SK-N-SH (cell line): ENCODE measurements around the gene SNX32. TPM values are rescaled to one million over a fixed set of nuclear protein-coding genes. Genes with fewer than 3 reads are reported as not detected.

Source experiments
- CTCF ChIA-PET: fragments of 300-600, 350-600 bp; formaldehyde crosslinking; extraction: SDS; loops from one replicate; lab custom pipeline; 2021; lab: Yijun Ruan, JAX
- POLR2A ChIA-PET: fragments of 350-600 bp; sonication (Branson Sonifier 250); formaldehyde crosslinking; extraction: SDS; loops from one replicate; lab custom pipeline; 2020; ENCODE audit warnings: antibody characterized with exemption, inconsistent platforms; lab: Yijun Ruan, JAX
- DNase-seq: peaks from one replicate; pipeline ENCODE4 v3.0.0; 2012
- H2AFZ ChIP-seq: fragments of 200-600 bp; sonication (generic); 2 replicates; pipeline ENCODE4 v1.8.1; 2016; ENCODE audit warnings: antibody characterized with exemption, mild to moderate bottlenecking, low read depth
- H3F3A ChIP-seq: fragments of 200-600 bp; sonication (generic); replicated peaks from 2 replicates; pipeline ENCODE3; 2016; ENCODE audit warnings: antibody characterized with exemption, mild to moderate bottlenecking; ENCODE audit not compliant: insufficient read depth
- H3K27ac ChIP-seq, 2 experiments: fragments of 200-500 bp in 1 of 2; fragments of 200-600 bp in 1 of 2; sonication (Bioruptor generic) in 1 of 2; sonication (generic), shearing (Covaris generic) in 1 of 2; 2 replicates each; pipeline versions ENCODE4 v1.5.1 to v1.6.1; 2014 to 2016; ENCODE audit warnings: low read depth in 2 of 2, inconsistent platforms in 1 of 2, low read length in 1 of 2, mild to moderate bottlenecking in 1 of 2, mixed read lengths in 1 of 2
- H3K27me3 ChIP-seq: fragments of 200-600 bp; sonication (generic), shearing (Covaris generic); 2 replicates; pipeline ENCODE4 v1.6.1; 2016; ENCODE audit warnings: mixed run types; ENCODE audit not compliant: insufficient read depth
- H3K36me3 ChIP-seq, 2 experiments: fragments of 200-500 bp in 1 of 2; fragments of 200-600 bp in 1 of 2; sonication (Bioruptor generic) in 1 of 2; sonication (generic) in 1 of 2; replicated peaks in 1 of 2; 2 replicates each; pipeline versions ENCODE3 to v1.5.1; 2014 to 2016; ENCODE audit warnings: low read length in 1 of 2, mild to moderate bottlenecking in 1 of 2; ENCODE audit not compliant: insufficient read depth in 2 of 2, control insufficient read depth in 1 of 2
- H3K4me1 ChIP-seq, 2 experiments: fragments of 200-500 bp in 1 of 2; fragments of 200-600 bp in 1 of 2; sonication (Bioruptor generic) in 1 of 2; sonication (generic), shearing (Covaris generic) in 1 of 2; 2 replicates each; pipeline versions ENCODE4 v1.5.1 to v1.6.1; 2014 to 2016; ENCODE audit warnings: low read depth in 1 of 2, low read length in 1 of 2, mixed run types in 1 of 2; ENCODE audit not compliant: insufficient read depth in 2 of 2, control insufficient read depth in 1 of 2
- H3K4me2 ChIP-seq: fragments of 200-600 bp; sonication (generic), shearing (Covaris generic); 2 replicates; pipeline ENCODE4 v1.6.1; 2017; ENCODE audit warnings: mixed run types
- H3K4me3 ChIP-seq, 2 experiments: fragments of 200-500 bp in 1 of 2; fragments of 200-600 bp in 1 of 2; sonication (Bioruptor generic) in 1 of 2; sonication (generic), shearing (Covaris generic) in 1 of 2; 2 replicates each; pipeline versions ENCODE4 v1.5.1 to v1.8.1; 2014 to 2016; ENCODE audit warnings: low read depth in 2 of 2, inconsistent platforms in 1 of 2, low read length in 1 of 2, mild to moderate bottlenecking in 1 of 2, mixed read lengths in 1 of 2, moderate library complexity in 1 of 2
- H3K79me2 ChIP-seq: fragments of 200-600 bp; sonication (generic); 2 replicates; pipeline ENCODE4 v1.8.1; 2017; ENCODE audit warnings: mild to moderate bottlenecking; ENCODE audit not compliant: insufficient read depth
- H3K9ac ChIP-seq: fragments of 200-600 bp; sonication (generic); 2 replicates; pipeline ENCODE4 v1.6.1; 2017; ENCODE audit warnings: mixed run types
- H3K9me2 ChIP-seq: fragments of 200-600 bp; sonication (generic); 2 replicates; pipeline ENCODE4 v1.6.1; 2017; ENCODE audit warnings: mixed run types
- H3K9me3 ChIP-seq: fragments of 200-600 bp; sonication (generic); 2 replicates; pipeline ENCODE4 v1.6.1; 2017; ENCODE audit warnings: mixed run types, mild to moderate bottlenecking, moderate library complexity
- H4K20me1 ChIP-seq: fragments of 200-600 bp; sonication (generic); 2 replicates; pipeline ENCODE4 v1.6.1; 2017; ENCODE audit warnings: mild to moderate bottlenecking, mixed run types; ENCODE audit not compliant: insufficient read depth
- ELF1 ChIP-seq: IDR thresholded peaks from 2 replicates; pipeline ENCODE4 v1.4.0; 2012
- EZH2phosphoT487 ChIP-seq: fragments of 200-600 bp; sonication (generic); IDR thresholded peaks from 2 replicates; pipeline ENCODE4 v1.6.1; 2017; ENCODE audit warnings: low read depth, mixed run types, mild to moderate bottlenecking, antibody characterized with exemption, moderate library complexity, borderline replicate concordance
- FOSL2 ChIP-seq: IDR thresholded peaks from 2 replicates; pipeline ENCODE4 v1.4.0; 2012; ENCODE audit warnings: low read depth, mild to moderate bottlenecking, moderate library complexity, borderline replicate concordance
- FOXJ3 ChIP-seq: sonication (generic); formaldehyde crosslinking; IDR thresholded peaks from 2 replicates; pipeline ENCODE4 v1.5.1; 2020; ENCODE audit warnings: mild to moderate bottlenecking, missing genetic modification reagents
- GABPA ChIP-seq: IDR thresholded peaks from 2 replicates; pipeline ENCODE4 v1.4.0; 2012; ENCODE audit warnings: low read depth, mild to moderate bottlenecking
- JUND ChIP-seq: IDR thresholded peaks from 2 replicates; pipeline ENCODE4 v1.4.0; 2012
- MEF2A ChIP-seq: IDR thresholded peaks from 2 replicates; pipeline ENCODE4 v1.4.0; 2012; ENCODE audit warnings: low read depth, borderline replicate concordance
- NFIC ChIP-seq: IDR thresholded peaks from 2 replicates; pipeline ENCODE4 v1.4.0; 2012; ENCODE audit warnings: borderline replicate concordance
- NRF1 ChIP-seq: IDR thresholded peaks from 2 replicates; pipeline ENCODE4 v1.6.1; 2012; ENCODE audit warnings: low read depth, mild to moderate bottlenecking, low read length
- POLR2AphosphoS5 ChIP-seq: IDR thresholded peaks from 2 replicates; pipeline ENCODE4 v1.6.1; 2012; ENCODE audit warnings: low read depth, low read length
- RAD21 ChIP-seq: IDR thresholded peaks from 2 replicates; pipeline ENCODE4 v1.6.1; 2012; ENCODE audit warnings: mild to moderate bottlenecking, low read length
- RCOR1 ChIP-seq: fragments of 150-350 bp; IDR thresholded peaks from 2 replicates; pipeline ENCODE4 v1.6.1; 2017; ENCODE audit warnings: antibody characterized with exemption, low read length
- RXRA ChIP-seq: IDR thresholded peaks from 2 replicates; pipeline ENCODE4 v1.4.0; 2012; ENCODE audit warnings: low read depth, mild to moderate bottlenecking, borderline replicate concordance
- TAF1 ChIP-seq: IDR thresholded peaks from 2 replicates; pipeline ENCODE4 v1.6.1; 2012; ENCODE audit warnings: low read depth, mild to moderate bottlenecking, low read length, moderate library complexity, borderline replicate concordance
- TEAD4 ChIP-seq: IDR thresholded peaks from 2 replicates; pipeline ENCODE4 v1.4.0; 2012; ENCODE audit warnings: mild to moderate bottlenecking, borderline replicate concordance; ENCODE audit not compliant: insufficient read depth
- WGBS: methylation state at CpG from one replicate; pipeline ENCODE4 v1.1.6; 2017; ENCODE audit warnings: low lambda C conversion rate; 5-methylcytosine and 5-hydroxymethylcytosine counted together
- polyA plus RNA-seq, 3 experiments: library from polyadenylated mRNA; depleted of rRNA; stranded (reverse); fragments of >200 nt; gene quantifications; 2 replicates each; pipeline ENCODE4 v1.2.3, GENCODE V29; 2012
- TF ChIP-seq, protein P1 (sequence below): IDR thresholded peaks from 2 replicates; pipeline ENCODE4 v1.4.0; 2012; ENCODE audit warnings: low read depth, borderline replicate concordance
- TF ChIP-seq, protein P2 (sequence below): IDR thresholded peaks from 2 replicates; pipeline ENCODE4 v1.6.1; 2012; ENCODE audit warnings: mild to moderate bottlenecking, low read depth, low read length, moderate library complexity
- TF ChIP-seq, protein P3 (sequence below): IDR thresholded peaks from 2 replicates; pipeline ENCODE4 v1.4.0; 2012; ENCODE audit warnings: low read depth, borderline replicate concordance
- TF ChIP-seq, protein P4 (sequence below): IDR thresholded peaks from 2 replicates; pipeline ENCODE4 v1.4.0; 2012; ENCODE audit warnings: low read depth
- TF ChIP-seq, protein P5 (sequence below): fragments of 150-350 bp; IDR thresholded peaks from 2 replicates; pipeline ENCODE4 v1.6.1; 2017; ENCODE audit warnings: antibody characterized with exemption, low read length, low read depth, borderline replicate concordance
- TF ChIP-seq, protein P6 (sequence below): fragments of 150-350 bp; IDR thresholded peaks from 2 replicates; pipeline ENCODE4 v1.6.1; 2016; ENCODE audit warnings: mild to moderate bottlenecking, low read depth, low read length
- TF ChIP-seq, protein P7 (sequence below): IDR thresholded peaks from 2 replicates; pipeline ENCODE4; 2012

The SNX32 gene
- polyA plus RNA-seq, 1 of the 3 experiments (the other 2 are of a cell fraction) = 1.0 TPM

DNA sequence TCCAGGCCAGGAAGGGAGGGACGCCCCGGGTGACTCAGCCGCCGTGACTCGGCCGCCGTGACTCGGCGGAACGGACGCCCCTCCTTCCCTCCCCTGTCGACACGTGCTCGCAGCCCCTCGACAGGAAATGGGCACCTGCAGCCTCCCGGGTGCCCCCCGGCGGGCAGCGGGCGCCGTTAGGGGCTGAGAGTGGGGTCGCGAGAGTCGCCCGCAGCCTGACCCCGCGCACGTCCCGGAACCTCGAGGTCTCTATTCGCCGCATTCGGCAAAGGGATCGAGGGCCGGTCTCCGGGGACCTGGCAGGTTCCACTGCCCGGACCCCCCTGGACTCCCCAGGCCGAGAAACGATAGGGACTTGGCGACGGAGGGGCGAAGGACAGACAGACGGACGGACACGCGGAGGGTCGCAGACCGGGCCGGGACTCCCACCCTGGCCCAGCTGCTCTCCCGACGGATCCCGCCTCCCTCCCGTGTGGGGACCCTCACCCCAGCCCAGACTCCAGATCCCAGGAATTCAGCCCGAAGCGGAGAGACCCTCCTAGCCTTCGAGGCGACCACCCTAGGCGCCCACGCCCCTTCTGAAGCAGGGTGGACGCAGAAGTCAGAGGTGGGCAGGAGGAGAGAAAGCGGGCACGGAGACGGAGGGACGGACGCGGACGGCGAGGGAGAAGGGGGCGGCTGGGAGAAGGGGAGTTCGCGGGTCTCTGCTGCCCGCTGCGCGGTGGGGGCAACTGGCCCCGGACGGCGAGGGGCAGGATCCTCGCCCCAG, 65.8 kb downstream of the SNX32 start:
- peak overlapping the region in 1 of 2 experiments; percentile 95; a peak in 3 of 4 replicates for H3K27ac ChIP-seq
- peak overlapping the region; percentile 59 to 82 for H3K4me3 ChIP-seq
- peaks cover 87% of the 10 kb centered on the region for H3K79me2 ChIP-seq
- peak overlapping the region; percentile 97 for H3K9ac ChIP-seq
- peaks cover 0 to 44% of the 10 kb centered on the region in 2 experiments; a peak in 3 of 4 replicates for H3K4me1 ChIP-seq
- H3K36me3 ChIP-seq = peaks cover 0 to 35% of the 10 kb centered on the region in 2 experiments
- H3F3A ChIP-seq = peaks cover 65% of the 10 kb centered on the region
- no peaks in the 10 kb centered on the region for H3K9me2 ChIP-seq
- peak; percentile 71 for DNase-seq
- no peaks in the 10 kb centered on the region for H3K9me3 ChIP-seq
- H2AFZ ChIP-seq = no peak overlapping the region
- H4K20me1 ChIP-seq = peaks cover 45% of the 10 kb centered on the region
- H3K4me2 ChIP-seq = peak overlapping the region; percentile 89
- POLR2A ChIA-PET = no interaction called here
- WGBS = 0% methylated on average over 8 of the region's 78 CpGs
- CTCF ChIA-PET = interaction anchor here (1.0 to 4.6 kb wide), 4 partner anchors 11 to 40 kb away, joined by 3 to 36 read pairs (median 35); partner anchors contain the start of genes CCDC85B, FIBP and MUS81
- H3K27me3 ChIP-seq = no peaks in the 10 kb centered on the region
- 0 out of 2 replicates have a peak, but pooled peaks have one; percentile 40 for TF ChIP-seq TEAD4
- TF ChIP-seq NFIC = no peak; the same call in 1 of the 2 replicates
- TF ChIP-seq, protein P1, sequence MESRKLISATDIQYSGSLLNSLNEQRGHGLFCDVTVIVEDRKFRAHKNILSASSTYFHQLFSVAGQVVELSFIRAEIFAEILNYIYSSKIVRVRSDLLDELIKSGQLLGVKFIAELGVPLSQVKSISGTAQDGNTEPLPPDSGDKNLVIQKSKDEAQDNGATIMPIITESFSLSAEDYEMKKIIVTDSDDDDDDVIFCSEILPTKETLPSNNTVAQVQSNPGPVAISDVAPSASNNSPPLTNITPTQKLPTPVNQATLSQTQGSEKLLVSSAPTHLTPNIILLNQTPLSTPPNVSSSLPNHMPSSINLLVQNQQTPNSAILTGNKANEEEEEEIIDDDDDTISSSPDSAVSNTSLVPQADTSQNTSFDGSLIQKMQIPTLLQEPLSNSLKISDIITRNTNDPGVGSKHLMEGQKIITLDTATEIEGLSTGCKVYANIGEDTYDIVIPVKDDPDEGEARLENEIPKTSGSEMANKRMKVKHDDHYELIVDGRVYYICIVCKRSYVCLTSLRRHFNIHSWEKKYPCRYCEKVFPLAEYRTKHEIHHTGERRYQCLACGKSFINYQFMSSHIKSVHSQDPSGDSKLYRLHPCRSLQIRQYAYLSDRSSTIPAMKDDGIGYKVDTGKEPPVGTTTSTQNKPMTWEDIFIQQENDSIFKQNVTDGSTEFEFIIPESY = peak; percentile 55; the same call in 1 of the 2 replicates
- TF ChIP-seq RXRA = peak; percentile 60; the same call in 1 of the 2 replicates
- no peak for TF ChIP-seq MEF2A
- TF ChIP-seq FOSL2 = peak; percentile 82
- TF ChIP-seq, protein P2, sequence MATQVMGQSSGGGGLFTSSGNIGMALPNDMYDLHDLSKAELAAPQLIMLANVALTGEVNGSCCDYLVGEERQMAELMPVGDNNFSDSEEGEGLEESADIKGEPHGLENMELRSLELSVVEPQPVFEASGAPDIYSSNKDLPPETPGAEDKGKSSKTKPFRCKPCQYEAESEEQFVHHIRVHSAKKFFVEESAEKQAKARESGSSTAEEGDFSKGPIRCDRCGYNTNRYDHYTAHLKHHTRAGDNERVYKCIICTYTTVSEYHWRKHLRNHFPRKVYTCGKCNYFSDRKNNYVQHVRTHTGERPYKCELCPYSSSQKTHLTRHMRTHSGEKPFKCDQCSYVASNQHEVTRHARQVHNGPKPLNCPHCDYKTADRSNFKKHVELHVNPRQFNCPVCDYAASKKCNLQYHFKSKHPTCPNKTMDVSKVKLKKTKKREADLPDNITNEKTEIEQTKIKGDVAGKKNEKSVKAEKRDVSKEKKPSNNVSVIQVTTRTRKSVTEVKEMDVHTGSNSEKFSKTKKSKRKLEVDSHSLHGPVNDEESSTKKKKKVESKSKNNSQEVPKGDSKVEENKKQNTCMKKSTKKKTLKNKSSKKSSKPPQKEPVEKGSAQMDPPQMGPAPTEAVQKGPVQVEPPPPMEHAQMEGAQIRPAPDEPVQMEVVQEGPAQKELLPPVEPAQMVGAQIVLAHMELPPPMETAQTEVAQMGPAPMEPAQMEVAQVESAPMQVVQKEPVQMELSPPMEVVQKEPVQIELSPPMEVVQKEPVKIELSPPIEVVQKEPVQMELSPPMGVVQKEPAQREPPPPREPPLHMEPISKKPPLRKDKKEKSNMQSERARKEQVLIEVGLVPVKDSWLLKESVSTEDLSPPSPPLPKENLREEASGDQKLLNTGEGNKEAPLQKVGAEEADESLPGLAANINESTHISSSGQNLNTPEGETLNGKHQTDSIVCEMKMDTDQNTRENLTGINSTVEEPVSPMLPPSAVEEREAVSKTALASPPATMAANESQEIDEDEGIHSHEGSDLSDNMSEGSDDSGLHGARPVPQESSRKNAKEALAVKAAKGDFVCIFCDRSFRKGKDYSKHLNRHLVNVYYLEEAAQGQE = peak; percentile 28; the same call in 1 of the 2 replicates
- TF ChIP-seq, protein P3, sequence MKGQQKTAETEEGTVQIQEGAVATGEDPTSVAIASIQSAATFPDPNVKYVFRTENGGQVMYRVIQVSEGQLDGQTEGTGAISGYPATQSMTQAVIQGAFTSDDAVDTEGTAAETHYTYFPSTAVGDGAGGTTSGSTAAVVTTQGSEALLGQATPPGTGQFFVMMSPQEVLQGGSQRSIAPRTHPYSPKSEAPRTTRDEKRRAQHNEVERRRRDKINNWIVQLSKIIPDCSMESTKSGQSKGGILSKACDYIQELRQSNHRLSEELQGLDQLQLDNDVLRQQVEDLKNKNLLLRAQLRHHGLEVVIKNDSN = peak; percentile 56; the same call in 1 of the 2 replicates
- TF ChIP-seq EZH2phosphoT487 = no peak
- no peak for TF ChIP-seq POLR2AphosphoS5
- TF ChIP-seq RAD21 = no peak
- no peak for TF ChIP-seq FOXJ3 (CRISPR knock-in tag)
- TF ChIP-seq, protein P4, sequence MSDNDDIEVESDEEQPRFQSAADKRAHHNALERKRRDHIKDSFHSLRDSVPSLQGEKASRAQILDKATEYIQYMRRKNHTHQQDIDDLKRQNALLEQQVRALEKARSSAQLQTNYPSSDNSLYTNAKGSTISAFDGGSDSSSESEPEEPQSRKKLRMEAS = peak; percentile 97
- TF ChIP-seq JUND = peak; percentile 62; the same call in 1 of the 2 replicates
- TF ChIP-seq, protein P5, sequence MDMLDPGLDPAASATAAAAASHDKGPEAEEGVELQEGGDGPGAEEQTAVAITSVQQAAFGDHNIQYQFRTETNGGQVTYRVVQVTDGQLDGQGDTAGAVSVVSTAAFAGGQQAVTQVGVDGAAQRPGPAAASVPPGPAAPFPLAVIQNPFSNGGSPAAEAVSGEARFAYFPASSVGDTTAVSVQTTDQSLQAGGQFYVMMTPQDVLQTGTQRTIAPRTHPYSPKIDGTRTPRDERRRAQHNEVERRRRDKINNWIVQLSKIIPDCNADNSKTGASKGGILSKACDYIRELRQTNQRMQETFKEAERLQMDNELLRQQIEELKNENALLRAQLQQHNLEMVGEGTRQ = no peak
- TF ChIP-seq, protein P6, sequence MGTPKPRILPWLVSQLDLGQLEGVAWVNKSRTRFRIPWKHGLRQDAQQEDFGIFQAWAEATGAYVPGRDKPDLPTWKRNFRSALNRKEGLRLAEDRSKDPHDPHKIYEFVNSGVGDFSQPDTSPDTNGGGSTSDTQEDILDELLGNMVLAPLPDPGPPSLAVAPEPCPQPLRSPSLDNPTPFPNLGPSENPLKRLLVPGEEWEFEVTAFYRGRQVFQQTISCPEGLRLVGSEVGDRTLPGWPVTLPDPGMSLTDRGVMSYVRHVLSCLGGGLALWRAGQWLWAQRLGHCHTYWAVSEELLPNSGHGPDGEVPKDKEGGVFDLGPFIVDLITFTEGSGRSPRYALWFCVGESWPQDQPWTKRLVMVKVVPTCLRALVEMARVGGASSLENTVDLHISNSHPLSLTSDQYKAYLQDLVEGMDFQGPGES = no peak
- TF ChIP-seq GABPA = 0 out of 2 replicates have a peak, but pooled peaks have one; percentile 29
- TF ChIP-seq, protein P7, sequence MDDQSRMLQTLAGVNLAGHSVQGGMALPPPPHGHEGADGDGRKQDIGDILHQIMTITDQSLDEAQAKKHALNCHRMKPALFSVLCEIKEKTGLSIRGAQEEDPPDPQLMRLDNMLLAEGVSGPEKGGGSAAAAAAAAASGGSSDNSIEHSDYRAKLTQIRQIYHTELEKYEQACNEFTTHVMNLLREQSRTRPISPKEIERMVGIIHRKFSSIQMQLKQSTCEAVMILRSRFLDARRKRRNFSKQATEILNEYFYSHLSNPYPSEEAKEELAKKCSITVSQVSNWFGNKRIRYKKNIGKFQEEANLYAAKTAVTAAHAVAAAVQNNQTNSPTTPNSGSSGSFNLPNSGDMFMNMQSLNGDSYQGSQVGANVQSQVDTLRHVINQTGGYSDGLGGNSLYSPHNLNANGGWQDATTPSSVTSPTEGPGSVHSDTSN = no peak
- no peak for TF ChIP-seq TAF1
- no peak for TF ChIP-seq RCOR1
- no peak for TF ChIP-seq NRF1
- TF ChIP-seq ELF1 = peak; percentile 3; the same call in 1 of the 2 replicates
